Central memory CD8-positive, alpha-beta T cell (primary cell): ENCODE results near the gene NCOA5.

Experiments
- ATAC-seq: fragments of 150-1000 bp; cut with Tn5 transposase; replicated peaks from 2 replicates; pipeline ENCODE4 v1.10.0; 2022; ENCODE audit warnings: mild to moderate bottlenecking, moderate FRiP score, moderate number of reproducible peaks; ENCODE audit not compliant: poor library complexity, severe bottlenecking; ENCODE audit errors: extremely low read depth
- DNase-seq, 2 donors: peaks; one replicate each; pipeline ENCODE4 v3.0.0; 2021; ENCODE audit warnings: low spot score in 2 of 2
- H3K27ac Mint-ChIP-seq: one replicate; pipeline ENCODE4 v1.8.0; 2022; ENCODE audit warnings: low read depth, mild to moderate bottlenecking, moderate library complexity, mixed read lengths
- H3K27me3 Mint-ChIP-seq: one replicate; pipeline ENCODE4 v1.8.0; 2022; ENCODE audit warnings: mixed read lengths
- H3K36me3 Mint-ChIP-seq: one replicate; pipeline ENCODE4 v1.8.0; 2022; ENCODE audit warnings: mild to moderate bottlenecking, moderate library complexity, mixed read lengths; ENCODE audit not compliant: insufficient read depth
- H3K4me1 Mint-ChIP-seq: one replicate; pipeline ENCODE4 v1.8.0; 2022; ENCODE audit warnings: mixed read lengths
- H3K4me3 Mint-ChIP-seq: one replicate; pipeline ENCODE4 v1.8.0; 2022; ENCODE audit warnings: mild to moderate bottlenecking, moderate library complexity, mixed read lengths
- H3K9me3 Mint-ChIP-seq: one replicate; pipeline ENCODE4 v1.8.0; 2022; ENCODE audit warnings: mixed read lengths

NCOA5 gene

DNA sequence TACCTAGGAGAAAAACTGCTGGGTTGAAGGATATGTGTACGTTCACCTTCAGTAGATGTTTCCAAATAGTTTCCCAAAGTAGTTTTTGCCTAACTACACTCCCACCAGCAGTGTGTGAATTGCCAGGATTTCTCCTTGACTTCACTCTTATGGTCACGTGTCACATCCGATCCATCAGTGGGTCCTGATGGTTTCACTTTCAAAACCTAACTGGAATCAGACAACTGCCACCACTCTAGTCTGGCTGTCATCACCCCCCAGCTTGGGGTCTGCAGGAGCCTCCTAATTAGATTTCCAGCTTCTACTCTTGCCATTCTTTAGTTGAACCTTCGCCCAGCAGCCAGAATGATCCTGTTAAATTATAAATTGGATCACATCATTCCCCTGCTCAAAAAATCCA lies 69.2 kb downstream of the NCOA5 start:
- Mint-ChIP-seq H3K27me3 (peaks cover 60% of the 10 kb centered on the region), H3K9me3 (no peaks in the 10 kb centered on the region), H3K27ac (no peak overlapping the region), H3K4me1 (peaks cover 13% of the 10 kb centered on the region), H3K36me3 (peaks cover 4% of the 10 kb centered on the region), H3K4me3 (peak overlapping the region; percentile 62)
- DNase-seq: no peak
- ATAC-seq: no peak

DNA sequence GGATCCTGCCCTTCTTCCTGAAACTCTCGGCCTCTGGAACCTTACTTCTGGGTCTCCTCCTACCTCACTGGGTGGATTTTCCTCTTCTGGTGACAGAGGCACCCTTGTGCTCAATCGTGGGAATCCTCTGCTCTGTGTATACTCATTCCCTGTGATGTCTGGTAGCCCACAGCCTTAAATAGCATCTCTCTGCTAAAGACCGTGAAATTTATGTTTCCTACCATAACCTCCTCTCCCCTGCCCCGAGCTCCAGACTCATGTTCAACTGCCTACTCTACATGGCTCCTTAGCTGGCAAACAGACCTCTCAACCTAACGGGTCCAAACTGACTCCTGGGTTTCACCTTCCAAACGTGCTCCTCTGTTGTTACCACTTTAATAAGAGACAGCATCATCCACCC lies 71.2 kb downstream of the NCOA5 start:
- Mint-ChIP-seq H3K9me3 (no peaks in the 10 kb centered on the region), H3K4me1 (peaks cover 22% of the 10 kb centered on the region), H3K27ac (no peak overlapping the region), H3K27me3 (peaks cover 60% of the 10 kb centered on the region), H3K4me3 (no peak overlapping the region), H3K36me3 (peaks cover 13% of the 10 kb centered on the region)
- no peak for ATAC-seq
- DNase-seq: no peak

DNA sequence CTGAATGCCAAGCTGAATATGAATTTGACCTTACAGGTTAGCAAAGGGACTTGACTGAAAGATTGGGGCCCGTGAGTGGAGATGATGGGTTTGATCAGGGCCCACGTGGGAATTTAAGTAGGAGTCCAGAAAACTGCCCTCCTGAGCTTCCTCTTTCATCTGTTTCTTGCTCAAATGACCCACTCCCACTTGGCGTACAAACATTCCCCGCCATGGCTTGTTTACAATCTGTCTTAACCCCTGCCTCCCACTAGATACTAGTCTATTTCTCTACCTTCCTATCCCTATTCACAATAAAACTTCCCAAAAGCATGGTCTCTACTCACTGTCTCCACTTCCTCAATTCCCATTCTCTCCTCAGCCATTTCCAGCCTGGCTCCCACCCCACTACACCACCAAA lies 71.7 kb downstream of the NCOA5 start:
- H3K27me3 Mint-ChIP-seq: peaks cover 60% of the 10 kb centered on the region
- H3K4me3 Mint-ChIP-seq: no peak overlapping the region
- DNase-seq (no peak), ATAC-seq (no peak)
- H3K27ac Mint-ChIP-seq: no peak overlapping the region
- H3K36me3 Mint-ChIP-seq: peaks cover 14% of the 10 kb centered on the region
- H3K4me1 Mint-ChIP-seq: peaks cover 18% of the 10 kb centered on the region
- no peaks in the 10 kb centered on the region for H3K9me3 Mint-ChIP-seq

DNA sequence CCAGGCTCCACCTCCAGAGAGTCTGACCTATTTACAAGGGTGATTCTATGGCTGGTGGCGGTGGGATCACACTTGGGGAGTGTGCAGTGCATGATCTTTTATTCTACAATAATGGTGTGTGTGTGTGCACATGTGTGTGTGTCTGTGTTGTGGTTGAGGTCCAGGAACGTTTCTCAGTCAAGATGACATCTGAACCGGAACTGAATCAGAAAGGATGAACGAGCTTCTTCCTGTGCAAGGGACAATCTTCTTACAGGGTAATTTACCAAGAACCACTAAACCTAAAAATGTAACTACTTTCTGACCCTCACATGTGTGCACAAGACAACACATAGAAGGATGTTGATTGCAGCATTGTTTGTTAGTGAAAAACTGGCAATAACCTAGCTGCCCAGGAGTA lies 72.5 kb downstream of the NCOA5 start:
- H3K27me3 Mint-ChIP-seq: peaks cover 65% of the 10 kb centered on the region
- DNase-seq (no peak), ATAC-seq (no peak)
- H3K27ac Mint-ChIP-seq: no peak overlapping the region
- peaks cover 22% of the 10 kb centered on the region for H3K4me1 Mint-ChIP-seq
- no peaks in the 10 kb centered on the region for H3K9me3 Mint-ChIP-seq
- peaks cover 16% of the 10 kb centered on the region for H3K36me3 Mint-ChIP-seq
- H3K4me3 Mint-ChIP-seq: no peak overlapping the region

DNA sequence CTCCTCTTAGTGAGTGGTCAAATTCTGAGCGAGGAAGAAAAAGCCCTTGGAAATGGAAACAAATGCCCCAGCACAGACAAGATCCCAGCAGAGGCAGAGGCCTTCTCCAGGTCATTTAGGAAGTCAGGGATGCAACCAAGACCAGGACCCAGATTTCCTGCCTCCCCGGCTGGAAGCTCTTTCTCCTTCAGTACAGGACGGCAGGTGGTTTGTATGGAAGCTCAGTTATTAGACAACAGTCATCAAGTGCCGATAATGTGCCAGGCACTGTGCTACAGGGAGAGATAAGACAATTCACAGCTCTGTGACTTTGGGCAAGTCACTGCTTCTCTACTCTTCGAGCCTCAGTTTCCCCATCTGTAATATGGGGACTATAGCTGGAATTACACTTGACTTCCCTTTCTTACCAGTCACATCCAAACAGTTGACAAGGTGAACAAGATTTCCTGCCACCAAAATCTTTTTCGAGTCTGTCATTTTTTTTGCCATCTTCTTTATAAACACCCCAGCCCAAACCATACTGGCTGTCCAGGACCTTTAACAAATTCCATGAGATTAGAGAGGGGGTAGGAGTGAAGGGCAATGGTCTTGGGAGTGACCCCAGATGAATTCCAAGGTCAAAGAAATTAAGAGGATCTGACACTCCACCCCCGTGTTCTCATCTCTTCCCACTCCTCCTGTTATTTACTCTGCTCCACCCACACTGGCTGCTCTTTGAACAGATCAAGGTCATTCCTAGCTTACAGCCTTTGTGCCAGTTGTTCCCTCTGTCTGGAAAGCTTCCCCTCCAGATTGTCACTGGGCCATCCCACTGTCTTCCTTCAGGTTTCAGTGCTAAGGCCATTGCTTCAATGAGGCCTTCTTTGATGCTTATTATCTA lies 75.0 kb downstream of the NCOA5 start:
- Mint-ChIP-seq H3K27ac (no peak overlapping the region), H3K4me3 (peak overlapping the region; percentile 38), H3K36me3 (peaks cover 21% of the 10 kb centered on the region), H3K4me1 (peaks cover 42% of the 10 kb centered on the region), H3K27me3 (peaks cover 76% of the 10 kb centered on the region), H3K9me3 (no peaks in the 10 kb centered on the region)
- no peak for ATAC-seq
- no peak for DNase-seq

DNA sequence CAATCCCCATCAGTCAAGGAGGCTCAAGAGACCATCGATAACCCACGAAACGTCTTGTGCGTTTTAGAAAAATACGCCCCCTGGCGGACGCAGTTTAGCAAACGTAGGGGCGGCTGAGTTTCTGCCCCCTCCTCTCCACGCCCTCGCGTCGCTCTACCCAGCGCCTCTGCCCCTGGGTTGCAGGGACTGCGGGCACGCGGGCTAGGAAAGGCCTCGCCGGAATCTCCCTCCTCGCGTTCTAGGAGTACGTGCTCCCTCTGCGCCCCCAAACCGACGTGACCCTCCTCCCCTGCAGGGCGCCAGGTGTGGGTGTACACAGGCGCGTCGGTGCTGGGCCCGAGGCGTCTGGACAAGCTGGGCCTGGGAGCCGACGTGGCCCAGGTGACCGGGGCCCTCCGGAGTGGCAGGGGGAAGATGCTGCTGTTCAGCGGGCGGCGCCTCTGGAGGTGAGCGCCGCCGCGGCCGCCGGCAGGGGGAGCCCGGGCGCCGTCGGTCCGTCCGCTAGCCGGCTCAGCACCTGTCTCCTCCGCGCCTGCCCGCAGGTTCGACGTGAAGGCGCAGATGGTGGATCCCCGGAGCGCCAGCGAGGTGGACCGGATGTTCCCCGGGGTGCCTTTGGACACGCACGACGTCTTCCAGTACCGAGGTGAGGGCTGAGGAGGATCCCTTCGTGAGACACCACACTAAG lies 75.8 kb downstream of the NCOA5 start:
- Mint-ChIP-seq H3K9me3 (no peaks in the 10 kb centered on the region), H3K4me3 (peak overlapping the region; percentile 38), H3K27ac (no peak overlapping the region), H3K36me3 (peaks cover 21% of the 10 kb centered on the region), H3K4me1 (peaks cover 50% of the 10 kb centered on the region), H3K27me3 (peaks cover 82% of the 10 kb centered on the region)
- DNase-seq (peak; percentile 40 to 56), ATAC-seq (peak; percentile 67)

DNA sequence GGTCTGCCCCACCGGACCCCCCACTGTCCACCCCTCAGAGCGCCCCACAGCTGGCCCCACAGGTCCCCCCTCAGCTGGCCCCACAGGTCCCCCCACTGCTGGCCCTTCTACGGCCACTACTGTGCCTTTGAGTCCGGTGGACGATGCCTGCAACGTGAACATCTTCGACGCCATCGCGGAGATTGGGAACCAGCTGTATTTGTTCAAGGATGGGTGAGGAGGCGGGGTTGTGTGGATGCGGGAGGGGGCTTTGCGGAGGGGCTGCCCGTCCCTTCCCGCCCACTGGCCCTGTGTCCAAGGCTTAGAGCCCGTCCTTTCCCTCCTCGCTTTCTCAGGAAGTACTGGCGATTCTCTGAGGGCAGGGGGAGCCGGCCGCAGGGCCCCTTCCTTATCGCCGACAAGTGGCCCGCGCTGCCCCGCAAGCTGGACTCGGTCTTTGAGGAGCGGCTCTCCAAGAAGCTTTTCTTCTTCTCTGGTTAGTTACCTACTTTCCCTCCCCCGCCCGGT lies 76.4 kb downstream of the NCOA5 start:
- Mint-ChIP-seq H3K9me3 (no peaks in the 10 kb centered on the region), H3K27ac (no peak overlapping the region), H3K36me3 (peaks cover 18% of the 10 kb centered on the region), H3K4me1 (peaks cover 54% of the 10 kb centered on the region), H3K4me3 (peak overlapping the region; percentile 38), H3K27me3 (peaks cover 82% of the 10 kb centered on the region)
- ATAC-seq (no peak), DNase-seq (no peak)

DNA sequence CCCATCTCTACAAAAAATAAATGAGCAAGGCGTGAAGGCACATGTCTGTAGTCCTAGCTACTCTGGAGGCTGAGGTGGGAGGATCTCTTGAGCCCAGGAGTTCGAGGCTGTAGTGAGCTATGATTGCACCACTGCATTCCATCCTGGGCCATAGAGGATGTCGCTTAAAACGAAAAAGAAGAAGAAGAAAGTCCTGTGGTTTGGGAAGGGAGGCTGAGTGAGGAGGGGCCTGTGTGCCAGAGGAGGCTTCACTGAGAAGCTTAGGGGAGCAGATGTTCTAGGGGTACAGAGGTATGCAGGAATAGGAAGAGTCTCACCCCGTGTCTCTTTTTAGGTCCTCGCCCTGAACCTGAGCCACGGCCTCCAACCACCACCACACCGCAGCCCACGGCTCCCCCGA lies 76.8 kb downstream of the NCOA5 start:
- ATAC-seq (no peak), DNase-seq (no peak)
- H3K27me3 Mint-ChIP-seq: peaks cover 78% of the 10 kb centered on the region
- peaks cover 54% of the 10 kb centered on the region for H3K4me1 Mint-ChIP-seq
- H3K27ac Mint-ChIP-seq: no peak overlapping the region
- peaks cover 18% of the 10 kb centered on the region for H3K36me3 Mint-ChIP-seq
- H3K9me3 Mint-ChIP-seq: no peaks in the 10 kb centered on the region
- H3K4me3 Mint-ChIP-seq: no peak overlapping the region

DNA sequence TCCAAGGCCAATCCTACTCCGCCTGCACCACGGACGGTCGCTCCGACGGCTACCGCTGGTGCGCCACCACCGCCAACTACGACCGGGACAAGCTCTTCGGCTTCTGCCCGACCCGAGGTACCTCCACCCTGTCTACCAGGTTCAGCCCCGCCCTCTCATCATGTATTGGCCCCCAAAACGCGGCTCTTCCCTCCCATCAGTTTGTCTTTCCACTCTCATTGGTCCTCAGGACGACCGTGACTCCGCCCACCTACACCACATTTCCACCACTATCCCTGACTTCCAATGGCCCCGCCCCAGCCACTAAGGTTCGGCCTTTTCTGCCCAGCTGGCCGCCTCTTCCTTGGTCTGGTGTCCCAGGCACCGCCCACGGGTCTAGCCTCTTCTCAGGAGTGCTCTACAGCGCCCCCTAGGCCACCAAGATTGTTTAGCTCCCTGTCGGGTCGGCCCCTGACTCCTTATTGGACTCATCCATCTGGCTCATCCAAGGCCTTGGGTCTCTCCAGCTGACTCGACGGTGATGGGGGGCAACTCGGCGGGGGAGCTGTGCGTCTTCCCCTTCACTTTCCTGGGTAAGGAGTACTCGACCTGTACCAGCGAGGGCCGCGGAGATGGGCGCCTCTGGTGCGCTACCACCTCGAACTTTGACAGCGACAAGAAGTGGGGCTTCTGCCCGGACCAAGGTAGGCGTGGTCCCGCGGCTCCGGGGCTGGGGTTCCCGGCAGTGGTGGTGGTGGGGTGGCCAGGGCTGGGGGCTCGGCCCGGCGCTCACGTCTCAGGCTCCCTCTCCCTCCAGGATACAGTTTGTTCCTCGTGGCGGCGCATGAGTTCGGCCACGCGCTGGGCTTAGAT lies 77.9 kb downstream of the NCOA5 start:
- Mint-ChIP-seq H3K36me3 (peaks cover 18% of the 10 kb centered on the region), H3K4me1 (peaks cover 54% of the 10 kb centered on the region), H3K4me3 (peak overlapping the region; percentile 57), H3K9me3 (no peaks in the 10 kb centered on the region), H3K27me3 (peaks cover 73% of the 10 kb centered on the region), H3K27ac (peak overlapping the region; percentile 59)
- no peak for ATAC-seq
- no peak for DNase-seq
